A673 (cell line): ENCODE data around the gene KIR3DL1.

Source experiments
- CTCF ChIP-seq: fragments of 300-800, 200-600 bp; sonication (generic); conservative IDR thresholded peaks from 2 replicates; pipeline ENCODE4 v1.5.1; 2017; ENCODE audit warnings: low read depth, mild to moderate bottlenecking, antibody characterized with exemption, low read length, moderate library complexity, mixed read lengths
- EZH2 ChIP-seq: fragments of 200-600 bp; sonication (generic); IDR thresholded peaks from 2 replicates; pipeline ENCODE4 v1.6.1; 2017; ENCODE audit warnings: borderline replicate concordance, low read depth, mild to moderate bottlenecking, mixed read lengths, antibody characterized with exemption, low read length; ENCODE audit not compliant: poor library complexity, severe bottlenecking

GRCh38 chr19:54877471-54877870, 61.2 kb downstream of the KIR3DL1 start:
- TF ChIP-seq CTCF = no peak
- TF ChIP-seq EZH2 = no peak
